ENCODE measurements around the gene RELL2. TPM values are rescaled to one million over a fixed set of nuclear protein-coding genes. Genes with fewer than 3 reads are reported as not detected.

RELL2 gene
- total RNA-seq, 2 experiments from 2014 or later, result 28.0 to 43.1 TPM

- Histone ChIP-seq H2AFZ (ENCODE audit: low read length) (no peak overlapping the region), H3K9me2 (ENCODE audit: insufficient read depth, low read length) (no peaks in the 10 kb centered on the region), H3K4me1 (ENCODE audit: insufficient read depth, low read length, poor library complexity, severe bottlenecking) (peaks cover 46% of the 10 kb centered on the region), H3K4me2 (ENCODE audit: low read length) (peak overlapping the region; percentile 75), H3K9me3 (ENCODE audit: low read length) (no peaks in the 10 kb centered on the region), H3K27ac (ENCODE audit: low read depth, low read length, poor library complexity, severe bottlenecking) (no peak overlapping the region), H4K20me1 (ENCODE audit: insufficient read depth, low read length) (peaks cover 17% of the 10 kb centered on the region), H3K36me3 (ENCODE audit: insufficient read depth, low read length) (peaks cover 12% of the 10 kb centered on the region; the same call in 1 of the 2 replicates), H3K4me3 (ENCODE audit: low read depth, low read length, poor library complexity, severe bottlenecking) (no peak overlapping the region), H3K79me2 (ENCODE audit: insufficient read depth, low read depth, low read length) (peaks cover 89% of the 10 kb centered on the region)
- no TSS peak for BruUV-seq (replicated peaks)
- TF ChIP-seq CTCF (conservative IDR thresholded peaks at IDR 0.05; ENCODE audit: low read length), result no peak
- no peak for TF ChIP-seq EZH2phosphoT487 (IDR thresholded peaks at IDR 0.05; ENCODE audit: borderline replicate concordance, low read depth, low read length)
- DNase-seq (ENCODE audit: low spot score), result peak; percentile 9
- ChIA-PET CTCF (ENCODE audit: unreplicated experiment) (interaction anchor here (0.6 kb wide), 1 partner anchor 12 kb away, joined by 3 read pairs; no protein-coding TSS in a partner anchor), POLR2A (interaction anchor here (0.6 to 1.8 kb wide), 3 partner anchors 12 to 188 kb away, joined by 3 to 7 read pairs (median 4); no protein-coding TSS in a partner anchor)
- intact Hi-C loops (cut with micrococcal nuclease; ENCODE audit: unreplicated experiment), result no loop called here
Measured at GRCh38 chr5:141603923-141604717, 32.7 kb upstream of the RELL2 start.

DNA sequence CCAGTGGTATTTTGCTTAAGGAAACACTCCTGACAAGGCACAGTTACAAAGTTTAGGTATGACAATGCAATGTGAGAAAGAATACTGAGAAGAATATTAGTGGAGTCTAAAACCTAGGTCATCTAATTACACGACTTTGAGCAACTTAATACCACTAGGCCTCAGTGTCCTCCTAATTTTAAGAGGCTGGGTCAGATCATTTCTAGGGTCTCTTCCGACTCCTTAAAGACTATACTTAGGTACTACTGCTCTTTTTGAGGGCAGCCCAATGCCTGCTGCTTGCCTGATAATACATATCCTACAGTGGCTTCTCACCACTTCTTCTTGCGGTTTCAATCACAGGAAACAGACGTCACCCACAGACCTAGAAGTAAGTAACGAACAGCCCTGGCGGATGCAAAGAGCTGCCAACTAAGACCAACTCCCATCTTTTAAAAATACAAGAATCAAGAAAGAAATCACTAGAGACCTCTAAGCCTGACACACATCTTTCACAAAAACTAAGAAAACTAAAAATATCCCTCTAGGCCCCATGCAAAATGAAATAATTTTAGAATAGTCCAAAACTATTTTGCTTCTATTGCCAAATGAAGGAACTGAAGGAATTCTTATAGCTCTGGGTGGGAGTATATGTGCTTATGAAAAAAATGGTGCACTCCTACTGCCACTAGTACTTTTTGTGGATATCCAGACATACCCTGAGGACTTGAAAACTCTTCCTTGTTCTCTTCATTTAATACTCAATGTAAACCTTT is 31.1 kb upstream of the RELL2 start:
- peaks cover 22% of the 10 kb centered on the region for H4K20me1 ChIP-seq (ENCODE audit: insufficient read depth, low read length)
- intact Hi-C loops (cut with micrococcal nuclease; ENCODE audit: unreplicated experiment), result no loop called here
- POLR2A ChIA-PET, result interaction anchor here (1.7 to 5.5 kb wide), 3 partner anchors 8 to 17 kb away, joined by 5 to 43 read pairs (median 14); partner anchors contain the start of gene DIAPH1
- H3K79me2 ChIP-seq (ENCODE audit: insufficient read depth, low read depth, low read length), result peaks cover 92% of the 10 kb centered on the region
- peak overlapping the region; percentile 75 for H3K4me2 ChIP-seq (ENCODE audit: low read length)
- H3K27ac ChIP-seq (ENCODE audit: low read depth, low read length, poor library complexity, severe bottlenecking), result peak overlapping the region; percentile 72
- TF ChIP-seq CTCF (conservative IDR thresholded peaks at IDR 0.05; ENCODE audit: low read length) (no peak), EZH2phosphoT487 (IDR thresholded peaks at IDR 0.05; ENCODE audit: borderline replicate concordance, low read depth, low read length) (no peak)
- no peaks in the 10 kb centered on the region for H3K9me2 ChIP-seq (ENCODE audit: insufficient read depth, low read length)
- DNase-seq (ENCODE audit: low spot score), result peak; percentile 84
- H3K4me1 ChIP-seq (ENCODE audit: insufficient read depth, low read length, poor library complexity, severe bottlenecking), result peaks cover 43% of the 10 kb centered on the region
- peak overlapping the region; percentile 39 for H3K4me3 ChIP-seq (ENCODE audit: low read depth, low read length, poor library complexity, severe bottlenecking)
- H2AFZ ChIP-seq (ENCODE audit: low read length), result no peak overlapping the region
- peaks cover 22% of the 10 kb centered on the region for H3K36me3 ChIP-seq (ENCODE audit: insufficient read depth, low read length)
- H3K9me3 ChIP-seq (ENCODE audit: low read length), result no peaks in the 10 kb centered on the region
- CTCF ChIA-PET (ENCODE audit: unreplicated experiment), result interaction anchor here (1.0 to 1.3 kb wide), 2 partner anchors 12 to 13 kb away, joined by 3 read pairs; no protein-coding TSS in a partner anchor
- BruUV-seq (replicated peaks), result no TSS peak

Data from OCI-LY7 (cell line).